PC-3 (cell line): Measurements from ENCODE around the gene FOXP1. TPM values are rescaled to one million over a fixed set of nuclear protein-coding genes. Genes with fewer than 3 reads are reported as not detected.

Experiments
- ATAC-seq: fragments of 200-7000 bp; cut with Tn5 transposase; 2 replicates; pipeline ENCODE4 v1.9.1; 2020; ENCODE audit warnings: mild to moderate bottlenecking, moderate library complexity
- BruUV-seq: library from RNA; stranded (reverse); fragments of 400-500 nt; replicated peaks from 2 replicates; lab custom pipeline; 2021; lab: Mats Ljungman, UMichigan
- CTCF ChIA-PET: fragments of 300-600 bp; sonication (Branson Sonifier 250); formaldehyde crosslinking; loops from one replicate; lab custom pipeline; 2022; ENCODE audit warnings: antibody characterized with exemption; lab: Charles Lee
- POLR2A ChIA-PET: fragments of 300-600 bp; sonication (Branson Sonifier 250); formaldehyde crosslinking; loops from one replicate; lab custom pipeline; 2022; ENCODE audit warnings: antibody characterized with exemption; ENCODE audit not compliant: unreplicated experiment; lab: Charles Lee
- DNase-seq: peaks from one replicate; pipeline ENCODE4 v3.0.0-alpha.2; 2015
- H2AFZ ChIP-seq: fragments of 300-600 bp; sonication (generic); 2 replicates; pipeline ENCODE4 v1.6.0; 2016; ENCODE audit warnings: antibody characterized with exemption, low read length
- H3F3A ChIP-seq: fragments of 300-600 bp; sonication (generic); one replicate; pipeline ENCODE4 v1.6.0; 2017; ENCODE audit warnings: antibody characterized with exemption, low read length, control low read depth, mild to moderate bottlenecking; ENCODE audit not compliant: unreplicated experiment
- H3K27ac ChIP-seq: fragments of 300-600 bp; sonication (generic); 2 replicates; pipeline ENCODE4 v1.5.1; 2016; ENCODE audit warnings: mild to moderate bottlenecking, low read length
- H3K27me3 ChIP-seq: fragments of 300-600 bp; sonication (generic); 2 replicates; pipeline ENCODE4 v1.6.1; 2016; ENCODE audit warnings: low read length, mixed read lengths
- H3K36me3 ChIP-seq: fragments of 300-600 bp; sonication (generic); 2 replicates; pipeline ENCODE4 v1.6.1; 2016; ENCODE audit warnings: low read depth, mixed run types, low read length, mixed read lengths
- H3K4me1 ChIP-seq: fragments of 300-600 bp; sonication (generic); 2 replicates; pipeline ENCODE4 v1.5.1; 2016; ENCODE audit warnings: low read length; ENCODE audit not compliant: insufficient read depth
- H3K4me2 ChIP-seq: fragments of 300-600 bp; sonication (generic); 2 replicates; pipeline ENCODE4 v1.6.0; 2016; ENCODE audit warnings: low read length
- H3K4me3 ChIP-seq: fragments of 300-600 bp; sonication (generic); 2 replicates; pipeline ENCODE4 v1.5.1; 2016; ENCODE audit warnings: mild to moderate bottlenecking, low read length, mixed read lengths
- H3K79me2 ChIP-seq: fragments of 300-600 bp; sonication (generic); 2 replicates; pipeline ENCODE4 v1.6.1; 2017; ENCODE audit warnings: low read length, mixed read lengths
- H3K9ac ChIP-seq: fragments of 300-600 bp; sonication (generic); 2 replicates; pipeline ENCODE4 v1.6.0; 2016; ENCODE audit warnings: mild to moderate bottlenecking, low read length
- H3K9me2 ChIP-seq: fragments of 300-600 bp; sonication (generic); replicated peaks from 2 replicates; pipeline ENCODE4 v1.6.1; 2016; ENCODE audit warnings: mixed run types, low read length, mixed read lengths
- H3K9me3 ChIP-seq: fragments of 300-600 bp; sonication (generic); 2 replicates; pipeline ENCODE4 v1.6.1; 2016; ENCODE audit warnings: low read length, mixed read lengths
- H4K20me1 ChIP-seq: fragments of 300-600 bp; sonication (generic); 2 replicates; pipeline ENCODE4 v1.6.1; 2016; ENCODE audit warnings: low read length, mixed read lengths
- EZH2 ChIP-seq: fragments of 300-600 bp; sonication (generic); IDR thresholded peaks from one replicate; pipeline ENCODE4 v1.6.1; 2017; ENCODE audit warnings: antibody characterized with exemption, mild to moderate bottlenecking, low read length; ENCODE audit not compliant: unreplicated experiment
- EZH2phosphoT487 ChIP-seq: fragments of 300-600 bp; sonication (generic); IDR thresholded peaks from 2 replicates; pipeline ENCODE4 v1.6.1; 2018; ENCODE audit warnings: mild to moderate bottlenecking, antibody characterized with exemption, low read length, borderline replicate concordance
- intact Hi-C: fragments of 100-400 bp; cut with micrococcal nuclease; formaldehyde crosslinking; loops from 2 replicates; pipeline ENCODE4 v1.9.0; 2023
- total RNA-seq: library from RNA; depleted of rRNA; stranded (reverse); fragments of >200 nt; gene quantifications from 2 replicates; pipeline ENCODE4 v1.2.3, GENCODE V29; 2014
- TF ChIP-seq, protein P1 (sequence below): fragments of 300-600 bp; sonication (generic); conservative IDR thresholded peaks from 2 replicates; pipeline ENCODE4 v1.5.1; 2017; ENCODE audit warnings: antibody characterized with exemption, low read depth, mild to moderate bottlenecking, low read length

The FOXP1 gene
- total RNA-seq, 1 experiment from 2014 or later = 35.3 TPM

DNA sequence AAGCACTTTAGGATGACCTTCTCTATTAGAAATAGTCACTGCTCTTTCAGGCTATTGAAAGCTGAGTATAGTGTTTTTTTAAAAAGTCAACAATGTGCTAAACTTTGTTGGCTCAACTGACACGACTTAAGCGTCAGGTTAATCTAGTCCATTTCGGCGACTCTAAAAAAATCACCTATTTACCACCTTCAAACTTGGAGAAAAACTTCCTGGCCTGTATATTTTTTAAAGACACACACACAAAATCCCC is 517.8 kb downstream of the FOXP1 start:
- ATAC-seq (no peak), DNase-seq (no peak)
- no peaks in the 10 kb centered on the region for H3K9me3 ChIP-seq
- no peak for TF ChIP-seq EZH2phosphoT487
- no peak for TF ChIP-seq EZH2
- TF ChIP-seq, protein P1, sequence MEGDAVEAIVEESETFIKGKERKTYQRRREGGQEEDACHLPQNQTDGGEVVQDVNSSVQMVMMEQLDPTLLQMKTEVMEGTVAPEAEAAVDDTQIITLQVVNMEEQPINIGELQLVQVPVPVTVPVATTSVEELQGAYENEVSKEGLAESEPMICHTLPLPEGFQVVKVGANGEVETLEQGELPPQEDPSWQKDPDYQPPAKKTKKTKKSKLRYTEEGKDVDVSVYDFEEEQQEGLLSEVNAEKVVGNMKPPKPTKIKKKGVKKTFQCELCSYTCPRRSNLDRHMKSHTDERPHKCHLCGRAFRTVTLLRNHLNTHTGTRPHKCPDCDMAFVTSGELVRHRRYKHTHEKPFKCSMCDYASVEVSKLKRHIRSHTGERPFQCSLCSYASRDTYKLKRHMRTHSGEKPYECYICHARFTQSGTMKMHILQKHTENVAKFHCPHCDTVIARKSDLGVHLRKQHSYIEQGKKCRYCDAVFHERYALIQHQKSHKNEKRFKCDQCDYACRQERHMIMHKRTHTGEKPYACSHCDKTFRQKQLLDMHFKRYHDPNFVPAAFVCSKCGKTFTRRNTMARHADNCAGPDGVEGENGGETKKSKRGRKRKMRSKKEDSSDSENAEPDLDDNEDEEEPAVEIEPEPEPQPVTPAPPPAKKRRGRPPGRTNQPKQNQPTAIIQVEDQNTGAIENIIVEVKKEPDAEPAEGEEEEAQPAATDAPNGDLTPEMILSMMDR = no peak
- H4K20me1 ChIP-seq = no peaks in the 10 kb centered on the region
- H3K4me3 ChIP-seq = peak overlapping the region; percentile 83
- peaks cover 4% of the 10 kb centered on the region for H3F3A ChIP-seq
- H3K9me2 ChIP-seq = no peaks in the 10 kb centered on the region
- H3K27me3 ChIP-seq = no peaks in the 10 kb centered on the region
- peaks cover 51% of the 10 kb centered on the region for H3K79me2 ChIP-seq
- peak overlapping the region; percentile 74 for H2AFZ ChIP-seq
- no peaks in the 10 kb centered on the region for H3K36me3 ChIP-seq
- ChIA-PET POLR2A (interaction anchor here (0.6 to 0.7 kb wide), 2 partner anchors 9 to 83 kb away, joined by 3 to 5 read pairs; no protein-coding TSS in a partner anchor), CTCF (no interaction called here)
- H3K4me1 ChIP-seq = peaks cover 53% of the 10 kb centered on the region
- H3K9ac ChIP-seq = peak overlapping the region; percentile 87
- no TSS peak for BruUV-seq
- intact Hi-C loops = loop anchor here (1.0 to 10.0 kb wide), 9 partner anchors 16 to 359 kb away; no protein-coding TSS in a partner anchor
- peak overlapping the region; percentile 74 for H3K27ac ChIP-seq
- H3K4me2 ChIP-seq = peak overlapping the region; percentile 92

GRCh38 chr3:71064956-71065763 is 518.4 kb downstream of the FOXP1 start:
- H2AFZ ChIP-seq = peak overlapping the region; percentile 74
- POLR2A ChIA-PET = interaction anchor here (0.6 to 1.2 kb wide), 5 partner anchors 9 to 82 kb away, joined by 3 to 10 read pairs (median 3); no protein-coding TSS in a partner anchor
- H3F3A ChIP-seq = peaks cover 4% of the 10 kb centered on the region
- H3K79me2 ChIP-seq = peaks cover 56% of the 10 kb centered on the region
- peak overlapping the region; percentile 83 for H3K4me3 ChIP-seq
- H3K27me3 ChIP-seq = no peaks in the 10 kb centered on the region
- H3K9me3 ChIP-seq = no peaks in the 10 kb centered on the region
- no peaks in the 10 kb centered on the region for H4K20me1 ChIP-seq
- H3K36me3 ChIP-seq = no peaks in the 10 kb centered on the region
- CTCF ChIA-PET = no interaction called here
- H3K9me2 ChIP-seq = no peaks in the 10 kb centered on the region
- peak overlapping the region; percentile 92 for H3K4me2 ChIP-seq
- peak overlapping the region; percentile 87 for H3K9ac ChIP-seq
- ATAC-seq (peak; percentile 39), DNase-seq (peak; percentile 48)
- TF ChIP-seq, protein P1 = no peak
- TF ChIP-seq EZH2phosphoT487 = no peak
- intact Hi-C loops = loop anchor here (1.0 to 10.0 kb wide), 9 partner anchors 16 to 360 kb away; no protein-coding TSS in a partner anchor
- peaks cover 58% of the 10 kb centered on the region for H3K4me1 ChIP-seq
- TSS peak; percentile 56 for BruUV-seq
- peak overlapping the region; percentile 74 for H3K27ac ChIP-seq
